Neuronal stem cell (in vitro differentiated cells): Measurements from ENCODE around the gene ZNF518A.

Source experiments
- DNase-seq: peaks from one replicate; pipeline ENCODE4 v3.0.0-alpha.2; 2013; ENCODE audit warnings: low spot score
- H2AFZ ChIP-seq: one replicate; pipeline ENCODE4 v1.6.1; 2013; ENCODE audit warnings: mild to moderate bottlenecking, low read length, inconsistent platforms
- H2AK5ac ChIP-seq: 2 replicates; pipeline ENCODE4 v1.6.1; 2013; ENCODE audit warnings: low read depth, mild to moderate bottlenecking, inconsistent platforms, low read length, moderate library complexity, mixed read lengths
- H2BK120ac ChIP-seq: 2 replicates; pipeline ENCODE4 v1.6.1; 2013; ENCODE audit warnings: low read depth, mild to moderate bottlenecking, inconsistent platforms, low read length, moderate library complexity, mixed read lengths
- H2BK12ac ChIP-seq: one replicate; pipeline ENCODE4 v1.6.1; 2013; ENCODE audit warnings: low read length, inconsistent platforms
- H2BK15ac ChIP-seq: 2 replicates; pipeline ENCODE4 v1.6.1; 2013; ENCODE audit warnings: mild to moderate bottlenecking, low read length, inconsistent platforms, mixed read lengths
- H2BK5ac ChIP-seq: one replicate; pipeline ENCODE4 v1.6.1; 2013; ENCODE audit warnings: inconsistent platforms, mild to moderate bottlenecking, low read length, moderate library complexity
- H3K14ac ChIP-seq: one replicate; pipeline ENCODE4 v1.6.1; 2013; ENCODE audit warnings: low read length, inconsistent platforms
- H3K18ac ChIP-seq: 2 replicates; pipeline ENCODE4 v1.6.1; 2013; ENCODE audit warnings: low read length, inconsistent platforms
- H3K23ac ChIP-seq: 2 replicates; pipeline ENCODE4 v1.6.1; 2013; ENCODE audit warnings: low read depth, mild to moderate bottlenecking, mixed read lengths, low read length, inconsistent platforms; ENCODE audit not compliant: poor library complexity
- H3K27ac ChIP-seq: replicated peaks from 3 replicates; pipeline ENCODE4 v1.5.1; 2013; ENCODE audit warnings: low read length, inconsistent platforms
- H3K27me3 ChIP-seq, 3 experiments: 2 replicates each; pipeline ENCODE4 v1.6.1; 2013; ENCODE audit warnings: low read length in 3 of 3, mild to moderate bottlenecking in 2 of 3, inconsistent platforms in 1 of 3, low read depth in 1 of 3, mixed read lengths in 1 of 3, moderate library complexity in 1 of 3; ENCODE audit not compliant: control insufficient read depth in 3 of 3, insufficient read depth in 3 of 3
- H3K36me3 ChIP-seq, 2 donors: replicated peaks in 1 of 2; 2 replicates each; pipeline ENCODE4 v1.6.1; 2013; ENCODE audit warnings: low read length in 2 of 2; ENCODE audit not compliant: control insufficient read depth in 2 of 2, insufficient read depth in 2 of 2
- H3K4ac ChIP-seq: 2 replicates; pipeline ENCODE4 v1.6.1; 2013; ENCODE audit warnings: inconsistent platforms, mild to moderate bottlenecking, low read length, moderate library complexity
- H3K4me1 ChIP-seq, 2 donors: 1 replicate in 1 of 2; 2 replicates in 1 of 2; pipeline ENCODE4 v1.6.1; 2013; ENCODE audit warnings: low read length in 2 of 2, low read depth in 1 of 2; ENCODE audit not compliant: control insufficient read depth in 2 of 2, insufficient read depth in 1 of 2
- H3K4me2 ChIP-seq: one replicate; pipeline ENCODE4 v1.6.1; 2013; ENCODE audit warnings: mild to moderate bottlenecking, low read length, inconsistent platforms; ENCODE audit not compliant: insufficient read depth, poor library complexity, severe bottlenecking
- H3K4me3 ChIP-seq, 2 donors: 2 replicates each; pipeline ENCODE4 v1.5.1; 2013; ENCODE audit warnings: low read length in 2 of 2, mild to moderate bottlenecking in 2 of 2, inconsistent platforms in 1 of 2, moderate library complexity in 1 of 2
- H3K79me1 ChIP-seq: one replicate; pipeline ENCODE4 v1.6.1; 2013; ENCODE audit warnings: low read depth, mild to moderate bottlenecking, inconsistent platforms, low read length, moderate library complexity
- H3K9ac ChIP-seq: one replicate; pipeline ENCODE4 v1.6.1; 2013; ENCODE audit warnings: mild to moderate bottlenecking, low read depth, low read length, inconsistent platforms; ENCODE audit not compliant: poor library complexity
- H3K9me3 ChIP-seq, 2 donors: replicated peaks in 1 of 2; 2 replicates each; pipeline versions ENCODE3 to v1.6.1; 2013; ENCODE audit warnings: low read length in 2 of 2, mild to moderate bottlenecking in 2 of 2, inconsistent platforms in 1 of 2, low read depth in 1 of 2, mixed read lengths in 1 of 2, moderate library complexity in 1 of 2; ENCODE audit not compliant: control insufficient read depth in 2 of 2, insufficient read depth in 1 of 2
- H4K8ac ChIP-seq: one replicate; pipeline ENCODE4 v1.6.1; 2013; ENCODE audit warnings: low read depth, mild to moderate bottlenecking, inconsistent platforms, low read length, moderate library complexity
- H4K91ac ChIP-seq: one replicate; pipeline ENCODE4 v1.6.1; 2013; ENCODE audit warnings: low read length, low read depth, mild to moderate bottlenecking, inconsistent platforms; ENCODE audit not compliant: poor library complexity
- WGBS, 2 donors: extraction: QIAGEN DNeasy Blood & Tissue Kit; methylation state at CpG; one replicate each; pipeline ENCODE4 v1.1.7; 2013; ENCODE audit warnings: missing lambda C conversion rate in 2 of 2, mixed read lengths in 1 of 2; ENCODE audit not compliant: insufficient read length in 2 of 2, insufficient replicate concordance in 1 of 2; ENCODE audit errors: extremely low coverage in 2 of 2; 5-methylcytosine and 5-hydroxymethylcytosine counted together

ZNF518A gene

DNA sequence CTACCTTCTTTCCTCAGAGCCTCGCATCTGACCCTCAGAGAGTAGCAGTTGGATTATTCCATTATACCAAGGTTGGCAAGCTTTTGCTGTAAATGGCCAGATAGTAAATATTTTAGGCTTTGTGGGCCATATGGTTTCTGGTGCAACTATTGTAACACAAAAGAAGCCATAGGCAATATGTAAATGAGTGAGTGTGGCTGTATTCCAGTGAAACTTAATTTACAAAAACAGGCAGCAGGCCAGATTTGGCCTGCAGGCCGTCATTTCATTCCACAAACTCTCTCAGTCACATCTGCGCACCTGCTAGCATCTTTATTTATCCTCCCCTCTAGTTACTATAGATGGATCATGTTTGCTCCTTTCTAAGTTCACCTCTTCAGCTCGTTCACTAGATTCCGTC lies 6.7 kb downstream of the ZNF518A start:
- no peak overlapping the region for H3K9ac ChIP-seq
- H3K36me3 ChIP-seq, result peaks cover 6 to 94% of the 10 kb centered on the region in 2 donors
- H3K27me3 ChIP-seq, result no peaks in the 10 kb centered on the region

DNA sequence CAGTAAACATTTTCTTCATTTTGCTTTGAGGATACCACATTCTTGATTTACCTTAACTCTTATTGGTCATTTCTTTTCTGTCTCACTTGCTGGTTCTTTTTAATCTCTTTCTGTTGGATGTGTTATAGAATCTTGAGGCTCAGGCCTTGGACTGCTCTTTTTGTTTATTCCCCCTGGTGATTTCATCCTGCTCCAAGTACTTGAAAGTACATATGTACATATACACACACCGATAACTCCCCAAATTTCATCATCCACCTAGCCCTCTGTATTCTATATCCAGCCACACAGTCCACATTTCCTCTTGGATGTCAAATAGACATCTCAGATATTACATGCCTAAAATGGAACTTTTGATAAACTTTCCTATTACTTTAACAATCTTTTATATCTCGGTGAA lies 7.5 kb downstream of the ZNF518A start:
- H4K8ac ChIP-seq, result no peak overlapping the region
- H3K27ac ChIP-seq, result no peak overlapping the region
- H3K4me1 ChIP-seq, result peaks cover 0 to 5% of the 10 kb centered on the region in 2 donors
- H2BK15ac ChIP-seq, result no peak overlapping the region
- no peak overlapping the region for H3K9ac ChIP-seq
- no peak overlapping the region for H3K14ac ChIP-seq
- no peak overlapping the region for H3K4me3 ChIP-seq
- H4K91ac ChIP-seq, result no peak overlapping the region
- H3K9me3 ChIP-seq, result no peaks in the 10 kb centered on the region
- no peak for DNase-seq
- H2AK5ac ChIP-seq, result no peak overlapping the region
- no peak overlapping the region for H2BK120ac ChIP-seq
- H2AFZ ChIP-seq, result no peak overlapping the region
- H2BK5ac ChIP-seq, result no peak overlapping the region
- WGBS, 2 donors, result no CpG with 5 or more reads among the region's 2 CpGs
- no peaks in the 10 kb centered on the region for H3K79me1 ChIP-seq
- no peak overlapping the region for H3K4me2 ChIP-seq
- H3K4ac ChIP-seq, result no peak overlapping the region
- no peak overlapping the region for H3K18ac ChIP-seq
- H3K36me3 ChIP-seq, result peaks cover 7 to 99% of the 10 kb centered on the region in 2 donors
- H3K27me3 ChIP-seq, result no peaks in the 10 kb centered on the region
- H2BK12ac ChIP-seq, result no peak overlapping the region
- no peak overlapping the region for H3K23ac ChIP-seq

More for the DNA sequence above, 6.7 kb downstream of the ZNF518A start:
- Histone ChIP-seq H3K9me3 (no peaks in the 10 kb centered on the region), H3K4me2 (no peak overlapping the region), H2AK5ac (no peak overlapping the region), H3K4me3 (no peak overlapping the region), H2BK120ac (no peak overlapping the region), H3K79me1 (no peaks in the 10 kb centered on the region), H2BK5ac (no peak overlapping the region), H4K91ac (no peak overlapping the region), H3K18ac (no peak overlapping the region), H3K27ac (no peak overlapping the region), H2BK15ac (no peak overlapping the region), H2AFZ (no peak overlapping the region), H3K4me1 (peaks cover 0 to 5% of the 10 kb centered on the region in 2 donors), H4K8ac (no peak overlapping the region), H2BK12ac (no peak overlapping the region), H3K14ac (no peak overlapping the region), H3K23ac (no peak overlapping the region), H3K4ac (no peak overlapping the region)
- no peak for DNase-seq
- WGBS, 2 donors, result no CpG with 5 or more reads among the region's 5 CpGs

DNA sequence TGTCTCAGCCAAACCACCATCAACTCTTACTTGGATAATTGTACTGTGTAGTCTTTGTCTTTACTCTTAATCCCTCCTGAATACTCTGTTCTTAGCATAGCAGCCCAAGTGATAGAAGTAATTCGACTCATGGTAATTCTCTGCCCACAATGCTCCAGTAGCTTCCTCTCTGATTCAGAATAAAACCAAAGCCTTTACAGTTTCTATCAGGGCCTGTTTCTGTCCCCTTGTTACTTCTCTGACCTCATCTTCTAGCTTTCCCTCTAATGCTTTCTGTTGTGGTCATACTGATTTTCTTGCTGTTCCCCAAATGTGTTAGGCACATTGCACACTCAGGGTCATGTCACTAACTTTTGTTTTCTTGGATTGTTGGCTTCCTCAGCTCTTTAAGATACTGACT lies 8.0 kb downstream of the ZNF518A start:
- Histone ChIP-seq H3K27me3 (no peaks in the 10 kb centered on the region), H3K14ac (no peak overlapping the region), H3K36me3 (peaks cover 7 to 99% of the 10 kb centered on the region in 2 donors), H3K4me2 (no peak overlapping the region), H4K91ac (no peak overlapping the region), H2BK5ac (no peak overlapping the region), H2AK5ac (no peak overlapping the region), H3K4me1 (peaks cover 0 to 5% of the 10 kb centered on the region in 2 donors), H3K4me3 (no peak overlapping the region), H3K9me3 (no peaks in the 10 kb centered on the region), H3K4ac (no peak overlapping the region), H2AFZ (no peak overlapping the region), H4K8ac (no peak overlapping the region), H3K18ac (no peak overlapping the region), H3K79me1 (no peaks in the 10 kb centered on the region), H2BK120ac (no peak overlapping the region), H3K27ac (no peak overlapping the region), H2BK15ac (no peak overlapping the region), H2BK12ac (no peak overlapping the region), H3K9ac (no peak overlapping the region), H3K23ac (no peak overlapping the region)
- WGBS, 2 donors, result no CpG with 5 or more reads among the region's 1 CpG
- DNase-seq, result no peak

DNA sequence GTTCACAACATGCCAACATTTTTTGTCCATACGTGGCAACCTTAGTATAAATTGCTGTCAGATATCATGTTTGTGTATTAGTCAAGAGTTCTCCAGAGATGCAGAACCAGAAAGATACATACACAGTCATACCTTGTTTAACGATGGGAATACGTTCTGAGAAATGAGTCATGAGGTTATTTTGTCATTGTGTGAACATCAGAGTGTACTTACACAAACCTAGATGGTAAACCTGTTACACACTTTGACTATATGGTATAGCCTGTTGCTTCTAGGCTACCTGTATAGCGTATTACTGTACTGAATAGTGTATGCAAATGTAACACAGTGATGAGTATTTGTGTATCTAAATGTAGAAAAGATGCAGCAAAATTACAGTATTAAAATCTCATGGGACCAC lies 22.3 kb downstream of the ZNF518A start:
- H2BK15ac ChIP-seq, result no peak overlapping the region
- no peak overlapping the region for H3K9ac ChIP-seq
- no peak overlapping the region for H3K23ac ChIP-seq
- H3K27ac ChIP-seq, result no peak overlapping the region
- H3K79me1 ChIP-seq, result no peaks in the 10 kb centered on the region
- H3K36me3 ChIP-seq, result peaks cover 10 to 84% of the 10 kb centered on the region in 2 donors
- no peak overlapping the region for H2AK5ac ChIP-seq
- no peak overlapping the region for H3K14ac ChIP-seq
- H3K4me1 ChIP-seq, result no peaks in the 10 kb centered on the region
- H2BK120ac ChIP-seq, result no peak overlapping the region
- no peak overlapping the region for H2BK5ac ChIP-seq
- no peak overlapping the region for H3K18ac ChIP-seq
- H3K4ac ChIP-seq, result no peak overlapping the region
- H4K91ac ChIP-seq, result no peak overlapping the region
- no peak overlapping the region for H3K4me2 ChIP-seq
- no peak overlapping the region for H2AFZ ChIP-seq
- no peak overlapping the region for H2BK12ac ChIP-seq
- H3K9me3 ChIP-seq, result no peaks in the 10 kb centered on the region
- no peak for DNase-seq
- no peak overlapping the region for H3K4me3 ChIP-seq
- H4K8ac ChIP-seq, result no peak overlapping the region
- WGBS, 2 donors, result no CpG with 5 or more reads among the region's 4 CpGs
- no peaks in the 10 kb centered on the region for H3K27me3 ChIP-seq
